Activated CD4-positive, alpha-beta T cell treated with anti-CD3 and anti-CD28 coated beads for 24 hours (primary cell): ENCODE measurements around the gene WBP1.
A peak's percentile ranks its signal among the peaks of the same experiment; 100 is the strongest.
"Not testable (repeated sequence)": the region's sequence is repeated elsewhere in the genome, so short reads cannot be mapped to it uniquely, and the experiment has no call there.

Experiments
- DNase-seq, 2 donors: peaks; one replicate each; pipeline ENCODE4 v3.0.0-alpha.2; 2020; ENCODE audit warnings: low read depth in 2 of 2

WBP1 gene

DNA sequence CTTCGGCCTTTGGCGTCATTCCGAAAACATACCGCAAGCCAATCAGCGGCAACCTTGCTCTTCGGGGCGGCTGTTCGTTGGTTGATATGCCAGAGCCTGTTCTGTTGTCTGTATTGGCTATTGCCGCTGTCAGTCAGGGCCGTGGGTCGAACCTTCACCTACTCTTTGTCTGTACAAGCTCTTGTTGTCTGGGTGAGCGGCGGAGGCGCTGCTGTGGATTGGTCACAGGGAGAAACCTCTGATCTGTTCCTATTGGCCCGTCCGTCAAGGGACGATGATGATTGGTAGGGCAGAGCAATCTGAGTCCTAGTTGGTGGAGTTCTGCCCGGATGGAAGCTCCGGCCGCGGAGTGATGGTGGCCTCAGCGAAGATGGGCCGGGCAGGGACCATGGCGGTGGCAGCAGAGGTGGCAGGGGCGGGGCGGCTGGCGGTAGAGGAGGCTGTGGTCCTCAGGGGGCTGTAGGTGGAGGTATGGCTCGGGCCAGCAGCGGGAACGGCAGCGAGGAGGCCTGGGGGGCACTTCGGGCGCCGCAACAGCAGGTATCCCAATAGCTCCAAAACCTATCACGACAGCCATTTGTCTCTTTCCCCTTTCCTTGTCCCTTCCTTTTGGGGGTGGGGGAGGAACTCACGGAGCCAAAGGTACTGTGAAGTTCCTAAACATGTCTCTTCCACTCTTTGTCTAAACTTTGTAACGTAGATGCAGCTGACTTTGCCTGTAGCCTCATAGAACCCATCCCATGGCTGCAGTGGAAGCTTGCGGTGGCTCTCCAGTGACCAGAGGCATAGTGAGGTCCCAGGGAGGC is at the start of gene WBP1:
WBP1 (plus strand) TSS at position 307 of the 806 bp plus-strand sequence; CDS start at position 472, 165 bp downstream.
- DNase-seq, result peak; percentile 98

- no peak for DNase-seq
These were observed 45.1 kb upstream of the WBP1 start for GRCh38 chr2:74413001-74413698.

GRCh38 chr2:74414441-74414840 is 43.8 kb upstream of the WBP1 start:
- DNase-seq, result no peak

GRCh38 chr2:74414881-74415761 is 43.1 kb upstream of the WBP1 start:
- no peak for DNase-seq

- no peak for DNase-seq
These were observed 42.4 kb upstream of the WBP1 start for GRCh38 chr2:74415762-74416395.

GRCh38 chr2:74416778-74417177 is 41.5 kb upstream of the WBP1 start:
- no peak for DNase-seq

DNA sequence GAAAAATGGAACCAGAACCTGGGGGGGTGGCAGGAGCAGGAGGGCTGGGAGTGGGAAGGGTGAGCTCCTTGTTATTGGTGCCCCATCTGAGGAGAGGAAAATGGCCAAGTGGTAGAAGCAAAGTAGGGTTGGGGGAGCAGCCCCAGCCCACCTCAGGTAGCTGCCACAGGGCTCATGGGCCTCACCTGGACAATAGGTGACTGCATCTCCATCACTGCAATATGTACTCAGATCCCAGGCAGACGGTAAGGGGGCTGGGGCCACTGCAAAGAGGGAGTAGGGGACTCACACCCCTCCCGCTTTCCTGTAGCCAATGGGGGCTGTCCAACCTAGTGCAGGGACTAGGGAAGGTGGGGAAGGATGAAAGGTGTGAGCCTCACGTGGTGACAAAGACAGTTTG is 41.0 kb upstream of the WBP1 start:
- DNase-seq, result no peak

- DNase-seq, result no peak
These were observed 40.5 kb upstream of the WBP1 start for GRCh38 chr2:74417763-74418162.

GRCh38 chr2:74418312-74418711 is 39.9 kb upstream of the WBP1 start:
- no peak for DNase-seq

- no peak for DNase-seq
These were observed 38.9 kb upstream of the WBP1 start for GRCh38 chr2:74419345-74419744.

DNA sequence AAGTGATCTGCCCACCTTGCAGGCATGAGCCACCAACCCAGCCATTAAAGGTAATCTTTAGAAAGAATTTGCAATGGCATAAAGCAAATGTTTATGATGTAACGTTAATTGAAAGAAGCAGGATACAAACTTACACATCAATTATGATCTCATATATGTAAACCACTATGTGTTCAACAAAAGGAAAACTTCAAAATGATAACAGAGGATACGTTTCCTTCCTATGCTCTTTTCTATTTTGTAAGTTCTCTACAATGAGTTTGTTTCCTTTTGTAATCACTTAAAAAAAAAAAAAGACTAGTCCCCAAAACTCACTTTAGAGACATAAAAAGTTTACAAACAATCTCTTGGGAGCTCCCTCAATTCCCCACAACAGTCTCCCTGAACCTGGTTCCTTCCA is 38.2 kb upstream of the WBP1 start:
- no peak for DNase-seq

DNA sequence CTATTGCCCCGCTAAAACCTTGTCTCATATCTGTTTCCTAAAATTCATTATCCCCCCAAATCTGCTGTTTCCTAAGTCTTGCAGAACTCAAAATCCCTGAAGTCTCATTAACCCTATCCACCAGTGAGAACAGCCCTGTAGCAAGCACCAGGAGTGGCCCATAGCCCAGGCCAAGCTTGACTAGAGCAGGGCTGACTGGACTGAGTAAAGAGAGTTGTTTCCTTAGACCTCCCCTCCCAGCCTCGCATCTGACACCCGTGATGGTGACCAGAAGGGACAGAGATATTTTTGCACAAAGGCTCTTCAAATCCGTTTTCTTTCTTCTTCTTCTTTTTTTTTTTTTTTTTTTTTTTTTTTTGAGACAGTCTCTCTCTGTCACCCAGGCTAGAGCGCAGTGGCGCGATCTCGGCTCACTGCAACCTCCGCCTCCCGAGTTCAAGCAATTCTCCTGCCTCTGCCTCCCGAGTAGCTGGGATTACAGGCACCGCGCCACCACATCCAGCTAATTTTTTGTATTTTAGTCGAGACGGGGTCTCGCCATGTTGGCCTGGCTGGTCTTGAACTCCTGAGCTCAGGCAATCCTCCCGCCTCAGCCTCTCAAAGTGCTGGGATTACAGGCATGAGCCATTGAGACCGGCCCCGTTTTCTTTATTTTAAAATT is 37.7 kb upstream of the WBP1 start:
- DNase-seq, result not testable (repeated sequence)

- peak; percentile 88 to 93 for DNase-seq
These were observed 36.9 kb upstream of the WBP1 start, which contains the start of the genes C2orf81 and WDR54 for GRCh38 chr2:74421221-74421870. Gene C2orf81, minus strand, starts transcription at chr2:74421619. Its CDS starts 59 bp downstream, at chr2:74421560. Gene WDR54, plus strand, starts transcription at chr2:74421730. Its CDS starts 424 bp downstream, at chr2:74422154.

DNA sequence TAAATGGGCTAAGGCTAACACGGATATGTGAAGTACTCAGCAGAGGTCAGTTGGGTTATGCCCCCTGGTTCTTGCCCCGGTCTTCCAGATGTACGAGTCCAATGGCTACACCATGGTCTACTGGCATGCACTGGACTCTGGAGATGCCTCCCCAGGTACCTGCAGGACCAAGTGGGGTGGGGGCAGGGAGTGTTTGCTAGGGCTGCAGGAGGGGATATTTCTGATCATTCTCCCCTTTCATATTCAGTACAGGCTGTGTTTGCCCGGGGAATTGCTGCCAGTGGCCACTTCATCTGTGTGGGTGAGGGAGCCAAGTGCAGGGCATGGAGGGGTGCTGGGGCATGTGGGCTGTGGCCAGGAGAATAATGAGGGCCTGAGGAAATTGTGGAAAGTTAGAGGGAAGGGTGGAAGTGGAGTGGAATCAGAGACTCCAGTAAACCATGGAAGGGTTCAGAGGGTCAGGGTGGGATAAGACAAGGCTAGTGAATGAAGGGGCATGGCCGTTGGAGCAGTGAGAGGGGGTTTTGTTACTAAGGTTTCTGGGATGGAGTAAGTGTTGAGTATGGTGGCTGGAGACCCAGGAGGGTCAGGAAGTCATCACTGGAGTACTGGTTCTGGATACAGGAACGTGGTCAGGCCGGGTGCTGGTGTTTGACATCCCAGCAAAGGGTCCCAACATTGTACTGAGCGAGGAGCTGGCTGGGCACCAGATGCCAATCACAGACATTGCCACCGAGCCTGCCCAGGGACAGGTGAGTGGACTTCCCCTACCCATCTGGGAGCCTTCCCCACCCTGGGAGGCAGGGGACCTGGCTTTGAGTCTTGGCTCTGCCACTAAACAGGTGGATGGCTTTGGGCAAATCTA is 34.8 kb upstream of the WBP1 start:
- DNase-seq, result no peak

- DNase-seq, result no peak
These were observed 33.9 kb upstream of the WBP1 start for GRCh38 chr2:74424139-74424992.

GRCh38 chr2:74424995-74425406 is 33.2 kb upstream of the WBP1 start:
- no peak for DNase-seq

GRCh38 chr2:74425523-74425922 is 32.7 kb upstream of the WBP1 start:
- DNase-seq, result no peak

GRCh38 chr2:74426181-74426758 is 32.0 kb upstream of the WBP1 start:
- DNase-seq, result no peak
